Activated naive CD8-positive, alpha-beta T cell treated with anti-CD3 and anti-CD28 coated beads, Interleukin-2, amount 50 U/mL, for 24 hours (primary cell): ENCODE results near the gene RTRAF.

Experiments
- ATAC-seq: fragments of 150-1000 bp; cut with Tn5 transposase; one replicate; pipeline ENCODE4 v1.10.0; 2021
- DNase-seq: peaks from one replicate; pipeline ENCODE4 v3.0.0; 2021
- H3K27ac Mint-ChIP-seq: one replicate; pipeline ENCODE4 v1.8.0; 2021; ENCODE audit warnings: mild to moderate bottlenecking, mixed read lengths
- H3K27me3 Mint-ChIP-seq: one replicate; pipeline ENCODE4 v1.8.0; 2021; ENCODE audit warnings: mixed read lengths
- H3K36me3 Mint-ChIP-seq: one replicate; pipeline ENCODE4 v1.8.0; 2021; ENCODE audit warnings: low read depth, mixed read lengths
- H3K4me1 Mint-ChIP-seq: one replicate; pipeline ENCODE4 v1.8.0; 2021; ENCODE audit warnings: mixed read lengths
- H3K4me3 Mint-ChIP-seq: one replicate; pipeline ENCODE4 v1.8.0; 2021; ENCODE audit warnings: mild to moderate bottlenecking, moderate library complexity, mixed read lengths
- H3K9me3 Mint-ChIP-seq: one replicate; pipeline ENCODE4 v1.8.0; 2021; ENCODE audit warnings: mixed read lengths

RTRAF gene

GRCh38 chr14:51989293-51990234 is at the start of gene RTRAF:
Gene RTRAF, plus strand, starts transcription at chr14:51989546. Its CDS starts 94 bp downstream, at chr14:51989640.
- Mint-ChIP-seq H3K4me1 (peaks cover 42% of the 10 kb centered on the region), H3K27ac (peak within 1 kb of the TSS; percentile 96), H3K4me3 (peak within 1 kb of the TSS; percentile 100), H3K36me3 (peaks cover 26% of the 10 kb centered on the region), H3K9me3 (no peaks in the 10 kb centered on the region), H3K27me3 (no peaks in the 10 kb centered on the region)
- ATAC-seq (peak; percentile 97), DNase-seq (peak; percentile 94)

GRCh38 chr14:51939755-51940301 is 49.5 kb upstream of the RTRAF start:
- Mint-ChIP-seq H3K9me3 (peaks cover 16% of the 10 kb centered on the region), H3K36me3 (peaks cover 39% of the 10 kb centered on the region), H3K27ac (peak overlapping the region; percentile 0), H3K4me3 (no peak overlapping the region), H3K27me3 (no peaks in the 10 kb centered on the region), H3K4me1 (peaks cover 36% of the 10 kb centered on the region)
- DNase-seq (no peak), ATAC-seq (no peak)

- Mint-ChIP-seq H3K4me1 (peaks cover 37% of the 10 kb centered on the region), H3K27ac (no peak overlapping the region), H3K27me3 (no peaks in the 10 kb centered on the region), H3K4me3 (no peak overlapping the region), H3K9me3 (peaks cover 43% of the 10 kb centered on the region), H3K36me3 (peaks cover 64% of the 10 kb centered on the region)
- ATAC-seq (no peak), DNase-seq (no peak)
Observed at GRCh38 chr14:51942971-51943370, 46.4 kb upstream of the RTRAF start.

- ATAC-seq (no peak), DNase-seq (no peak)
- peaks cover 58% of the 10 kb centered on the region for H3K36me3 Mint-ChIP-seq
- no peak overlapping the region for H3K4me3 Mint-ChIP-seq
- H3K27me3 Mint-ChIP-seq: no peaks in the 10 kb centered on the region
- peaks cover 26% of the 10 kb centered on the region for H3K9me3 Mint-ChIP-seq
- no peak overlapping the region for H3K27ac Mint-ChIP-seq
- peaks cover 3% of the 10 kb centered on the region for H3K4me1 Mint-ChIP-seq
Observed at GRCh38 chr14:51950007-51950406, 39.3 kb upstream of the RTRAF start.

- no peaks in the 10 kb centered on the region for H3K27me3 Mint-ChIP-seq
- peaks cover 11% of the 10 kb centered on the region for H3K9me3 Mint-ChIP-seq
- H3K36me3 Mint-ChIP-seq: peaks cover 58% of the 10 kb centered on the region
- peaks cover under 1% of the 10 kb centered on the region for H3K4me1 Mint-ChIP-seq
- no peak overlapping the region for H3K27ac Mint-ChIP-seq
- H3K4me3 Mint-ChIP-seq: no peak overlapping the region
- DNase-seq: no peak
- ATAC-seq: no peak
Observed at GRCh38 chr14:51951656-51952055, 37.7 kb upstream of the RTRAF start.

GRCh38 chr14:51954031-51954430 is 35.3 kb upstream of the RTRAF start:
- H3K4me1 Mint-ChIP-seq: peaks cover 4% of the 10 kb centered on the region
- no peaks in the 10 kb centered on the region for H3K27me3 Mint-ChIP-seq
- no peak for DNase-seq
- H3K27ac Mint-ChIP-seq: no peak overlapping the region
- peaks cover 13% of the 10 kb centered on the region for H3K9me3 Mint-ChIP-seq
- H3K4me3 Mint-ChIP-seq: no peak overlapping the region
- H3K36me3 Mint-ChIP-seq: peaks cover 71% of the 10 kb centered on the region
- ATAC-seq: no peak

GRCh38 chr14:51954657-51955056 is 34.7 kb upstream of the RTRAF start:
- no peaks in the 10 kb centered on the region for H3K27me3 Mint-ChIP-seq
- no peak for ATAC-seq
- no peak overlapping the region for H3K4me3 Mint-ChIP-seq
- H3K36me3 Mint-ChIP-seq: peaks cover 78% of the 10 kb centered on the region
- H3K4me1 Mint-ChIP-seq: peaks cover 4% of the 10 kb centered on the region
- no peak for DNase-seq
- H3K27ac Mint-ChIP-seq: no peak overlapping the region
- peaks cover 19% of the 10 kb centered on the region for H3K9me3 Mint-ChIP-seq

- Mint-ChIP-seq H3K36me3 (peaks cover 64% of the 10 kb centered on the region), H3K4me1 (peaks cover 27% of the 10 kb centered on the region), H3K27ac (no peak overlapping the region)
Observed at GRCh38 chr14:51957950-51958349, 31.4 kb upstream of the RTRAF start.

GRCh38 chr14:51959928-51960327 is 29.4 kb upstream of the RTRAF start:
- Mint-ChIP-seq H3K4me3 (no peak overlapping the region), H3K36me3 (peaks cover 63% of the 10 kb centered on the region), H3K27ac (no peak overlapping the region), H3K9me3 (peaks cover 26% of the 10 kb centered on the region), H3K4me1 (peaks cover 35% of the 10 kb centered on the region), H3K27me3 (no peaks in the 10 kb centered on the region)
- ATAC-seq (no peak), DNase-seq (no peak)

More at GRCh38 chr14:51957950-51958349, 31.4 kb upstream of the RTRAF start:
- no peaks in the 10 kb centered on the region for H3K27me3 Mint-ChIP-seq
- peaks cover 26% of the 10 kb centered on the region for H3K9me3 Mint-ChIP-seq
- no peak for ATAC-seq
- DNase-seq: no peak
- no peak overlapping the region for H3K4me3 Mint-ChIP-seq

- peaks cover 40% of the 10 kb centered on the region for H3K4me1 Mint-ChIP-seq
- no peak overlapping the region for H3K27ac Mint-ChIP-seq
Observed at GRCh38 chr14:51960866-51961265, 28.5 kb upstream of the RTRAF start.

GRCh38 chr14:51962711-51963110 is 26.6 kb upstream of the RTRAF start:
- Mint-ChIP-seq H3K27ac (peak overlapping the region; percentile 0), H3K4me1 (peaks cover 40% of the 10 kb centered on the region), H3K27me3 (no peaks in the 10 kb centered on the region), H3K36me3 (peaks cover 44% of the 10 kb centered on the region), H3K9me3 (peaks cover 21% of the 10 kb centered on the region), H3K4me3 (peak overlapping the region; percentile 0)
- ATAC-seq (no peak), DNase-seq (no peak)

More at GRCh38 chr14:51960866-51961265, 28.5 kb upstream of the RTRAF start:
- ATAC-seq (no peak), DNase-seq (no peak)
- peaks cover 58% of the 10 kb centered on the region for H3K36me3 Mint-ChIP-seq
- H3K9me3 Mint-ChIP-seq: peaks cover 26% of the 10 kb centered on the region
- H3K27me3 Mint-ChIP-seq: no peaks in the 10 kb centered on the region
- no peak overlapping the region for H3K4me3 Mint-ChIP-seq

GRCh38 chr14:51963286-51963685 is 26.1 kb upstream of the RTRAF start:
- ATAC-seq (no peak), DNase-seq (no peak)
- peaks cover 21% of the 10 kb centered on the region for H3K9me3 Mint-ChIP-seq
- peaks cover 40% of the 10 kb centered on the region for H3K4me1 Mint-ChIP-seq
- peak overlapping the region; percentile 50 for H3K27ac Mint-ChIP-seq
- no peaks in the 10 kb centered on the region for H3K27me3 Mint-ChIP-seq
- peak overlapping the region; percentile 46 for H3K4me3 Mint-ChIP-seq
- H3K36me3 Mint-ChIP-seq: peaks cover 40% of the 10 kb centered on the region

GRCh38 chr14:51967521-51967920 is 21.8 kb upstream of the RTRAF start:
- Mint-ChIP-seq H3K4me1 (peaks cover 17% of the 10 kb centered on the region), H3K27me3 (no peaks in the 10 kb centered on the region), H3K27ac (no peak overlapping the region), H3K36me3 (peaks cover 19% of the 10 kb centered on the region), H3K9me3 (no peaks in the 10 kb centered on the region), H3K4me3 (no peak overlapping the region)
- DNase-seq (no peak), ATAC-seq (no peak)

GRCh38 chr14:51969852-51970540 is 19.4 kb upstream of the RTRAF start:
- ATAC-seq (no peak), DNase-seq (no peak)
- Mint-ChIP-seq H3K27ac (no peak overlapping the region), H3K27me3 (no peaks in the 10 kb centered on the region), H3K9me3 (no peaks in the 10 kb centered on the region), H3K4me1 (peaks cover 4% of the 10 kb centered on the region), H3K36me3 (peaks cover 10% of the 10 kb centered on the region), H3K4me3 (no peak overlapping the region)
